DND-41 (cell line): Measurements from ENCODE around the gene MYCN.

Experiments
- ATAC-seq: fragments of 200-7000 bp; cut with Tn5 transposase; 3 replicates; pipeline ENCODE4 v1.9.1; 2021; ENCODE audit warnings: low read depth; ENCODE audit not compliant: insufficient read depth
- DNase-seq: peaks from one replicate; pipeline ENCODE4 v3.0.0-alpha.2; 2020
- H2AFZ ChIP-seq: 2 replicates; pipeline ENCODE4 v1.6.0; 2012; ENCODE audit warnings: low read depth, low read length
- H3K27ac ChIP-seq: 2 replicates; pipeline ENCODE4 v1.5.1; 2012; ENCODE audit warnings: low read length, inconsistent platforms
- H3K27me3 ChIP-seq: fragments of 200-600 bp; sonication (generic); 2 replicates; pipeline ENCODE4 v1.6.0; 2012; ENCODE audit warnings: low read length, mild to moderate bottlenecking, inconsistent platforms; ENCODE audit not compliant: insufficient read depth, poor library complexity
- H3K36me3 ChIP-seq: 2 replicates; pipeline ENCODE4 v1.5.1; 2012; ENCODE audit warnings: low read length, inconsistent platforms; ENCODE audit not compliant: insufficient read depth
- H3K4me1 ChIP-seq: 2 replicates; pipeline ENCODE4 v1.5.1; 2012; ENCODE audit warnings: mild to moderate bottlenecking, low read length; ENCODE audit not compliant: insufficient read depth
- H3K4me2 ChIP-seq: 2 replicates; pipeline ENCODE4 v1.6.0; 2012; ENCODE audit warnings: mild to moderate bottlenecking, moderate library complexity, low read length, inconsistent platforms; ENCODE audit not compliant: insufficient read depth
- H3K4me3 ChIP-seq, 2 experiments: fragments of 200-600 bp in 1 of 2; shearing (Covaris generic) in 1 of 2; 2 replicates each; pipeline ENCODE4 v1.5.1; 2012 to 2016; ENCODE audit warnings: inconsistent platforms in 2 of 2, low read length in 2 of 2, mild to moderate bottlenecking in 2 of 2, low read depth in 1 of 2, moderate library complexity in 1 of 2
- H3K79me2 ChIP-seq: 2 replicates; pipeline ENCODE4 v1.6.0; 2012; ENCODE audit warnings: low read length, inconsistent platforms; ENCODE audit not compliant: insufficient read depth
- H3K9ac ChIP-seq: 2 replicates; pipeline ENCODE4 v1.6.0; 2012; ENCODE audit warnings: low read depth, mild to moderate bottlenecking, inconsistent platforms, low read length, moderate library complexity
- H3K9me3 ChIP-seq: 2 replicates; pipeline ENCODE4 v1.5.1; 2012; ENCODE audit warnings: low read length, moderate library complexity, mild to moderate bottlenecking, inconsistent platforms; ENCODE audit not compliant: insufficient read depth, severe bottlenecking
- H4K20me1 ChIP-seq: 2 replicates; pipeline ENCODE4 v1.6.0; 2012; ENCODE audit warnings: low read length; ENCODE audit not compliant: insufficient read depth
- CTCF ChIP-seq: IDR thresholded peaks from 2 replicates; pipeline ENCODE4 v1.5.1; 2012; ENCODE audit warnings: borderline replicate concordance, low read length, moderate library complexity, mild to moderate bottlenecking; ENCODE audit not compliant: poor library complexity, severe bottlenecking; ENCODE audit errors: extremely low read depth
- EZH2 ChIP-seq: IDR thresholded peaks from 3 replicates; pipeline ENCODE4 v1.6.1; 2012; ENCODE audit warnings: borderline replicate concordance, low read depth, mild to moderate bottlenecking, moderate library complexity, low read length, inconsistent platforms; ENCODE audit not compliant: severe bottlenecking

Gene MYCN

GRCh38 chr2:15916336-15916735 is 24.0 kb upstream of the MYCN start:
- no peak overlapping the region for H2AFZ ChIP-seq
- no peak overlapping the region for H3K9ac ChIP-seq
- TF ChIP-seq EZH2 (no peak), CTCF (no peak)
- H3K4me1 ChIP-seq: no peaks in the 10 kb centered on the region
- no peak overlapping the region for H3K4me2 ChIP-seq
- H4K20me1 ChIP-seq: no peaks in the 10 kb centered on the region
- no peaks in the 10 kb centered on the region for H3K27me3 ChIP-seq
- no peaks in the 10 kb centered on the region for H3K36me3 ChIP-seq
- ATAC-seq (no peak), DNase-seq (no peak)
- H3K9me3 ChIP-seq: no peaks in the 10 kb centered on the region
- H3K4me3 ChIP-seq: no peak overlapping the region
- no peaks in the 10 kb centered on the region for H3K79me2 ChIP-seq
- no peak overlapping the region for H3K27ac ChIP-seq

DNA sequence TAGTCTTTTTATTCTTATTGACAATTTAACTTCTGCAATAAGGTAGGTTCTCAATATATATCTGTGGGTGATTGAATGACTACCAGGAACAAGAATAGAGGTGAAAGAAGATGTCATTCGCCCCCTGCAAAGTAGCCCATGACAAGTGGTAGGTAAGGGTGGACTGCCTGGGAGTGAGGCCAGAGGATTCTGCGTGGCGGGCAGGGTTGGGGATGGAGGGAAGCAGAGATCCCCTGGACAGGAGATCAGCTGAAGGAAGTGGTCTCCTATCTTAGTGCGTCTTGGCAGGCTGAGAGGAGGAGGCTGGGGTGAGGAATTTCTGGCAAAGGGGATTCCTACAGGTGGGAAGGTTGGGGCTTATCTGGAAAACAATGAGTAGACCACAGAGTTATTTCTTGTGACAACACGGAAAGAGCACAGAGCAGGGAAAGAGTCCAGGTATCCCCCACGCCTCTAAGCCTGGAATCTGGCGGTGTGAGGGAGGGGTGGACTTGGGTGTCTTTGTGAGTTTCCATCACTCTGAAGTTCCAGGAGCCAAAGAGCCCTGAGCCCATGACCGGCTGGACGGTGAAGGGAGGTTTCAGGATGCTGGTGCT is 21.5 kb upstream of the MYCN start:
- DNase-seq: no peak
- H3K4me1 ChIP-seq: no peaks in the 10 kb centered on the region
- no peak for ATAC-seq
- no peaks in the 10 kb centered on the region for H4K20me1 ChIP-seq
- no peak overlapping the region for H3K4me3 ChIP-seq
- TF ChIP-seq EZH2: no peak
- no peak for TF ChIP-seq CTCF
- no peak overlapping the region for H3K9ac ChIP-seq
- H3K9me3 ChIP-seq: no peaks in the 10 kb centered on the region
- H3K27ac ChIP-seq: no peak overlapping the region
- H2AFZ ChIP-seq: no peak overlapping the region
- H3K79me2 ChIP-seq: no peaks in the 10 kb centered on the region
- no peak overlapping the region for H3K4me2 ChIP-seq
- no peaks in the 10 kb centered on the region for H3K27me3 ChIP-seq
- no peaks in the 10 kb centered on the region for H3K36me3 ChIP-seq

- Histone ChIP-seq H3K27me3 (no peaks in the 10 kb centered on the region), H3K9ac (no peak overlapping the region), H3K79me2 (no peaks in the 10 kb centered on the region), H3K36me3 (no peaks in the 10 kb centered on the region), H3K4me3 (no peak overlapping the region), H4K20me1 (no peaks in the 10 kb centered on the region), H2AFZ (no peak overlapping the region), H3K9me3 (no peaks in the 10 kb centered on the region), H3K27ac (no peak overlapping the region), H3K4me2 (no peak overlapping the region), H3K4me1 (no peaks in the 10 kb centered on the region)
- no peak for DNase-seq
- ATAC-seq: no peak
- TF ChIP-seq CTCF (no peak), EZH2 (no peak)
Measured at GRCh38 chr2:15919716-15920434, 20.5 kb upstream of the MYCN start.
